GM18505 (cell line): ENCODE data around the gene HNRNPH1.

Source experiments
- ATAC-seq: cut with Tn5 transposase; IDR thresholded peaks from one replicate; pipeline ENCODE4 v1.9.1; 2021; ENCODE audit not compliant: unreplicated experiment
- POLR2A ChIP-seq: IDR thresholded peaks from 4 replicates; pipeline ENCODE4 v1.6.1; 2011; ENCODE audit warnings: borderline replicate concordance; ENCODE audit not compliant: insufficient read depth, insufficient read length; ENCODE audit errors: extremely low read depth

The HNRNPH1 gene

DNA sequence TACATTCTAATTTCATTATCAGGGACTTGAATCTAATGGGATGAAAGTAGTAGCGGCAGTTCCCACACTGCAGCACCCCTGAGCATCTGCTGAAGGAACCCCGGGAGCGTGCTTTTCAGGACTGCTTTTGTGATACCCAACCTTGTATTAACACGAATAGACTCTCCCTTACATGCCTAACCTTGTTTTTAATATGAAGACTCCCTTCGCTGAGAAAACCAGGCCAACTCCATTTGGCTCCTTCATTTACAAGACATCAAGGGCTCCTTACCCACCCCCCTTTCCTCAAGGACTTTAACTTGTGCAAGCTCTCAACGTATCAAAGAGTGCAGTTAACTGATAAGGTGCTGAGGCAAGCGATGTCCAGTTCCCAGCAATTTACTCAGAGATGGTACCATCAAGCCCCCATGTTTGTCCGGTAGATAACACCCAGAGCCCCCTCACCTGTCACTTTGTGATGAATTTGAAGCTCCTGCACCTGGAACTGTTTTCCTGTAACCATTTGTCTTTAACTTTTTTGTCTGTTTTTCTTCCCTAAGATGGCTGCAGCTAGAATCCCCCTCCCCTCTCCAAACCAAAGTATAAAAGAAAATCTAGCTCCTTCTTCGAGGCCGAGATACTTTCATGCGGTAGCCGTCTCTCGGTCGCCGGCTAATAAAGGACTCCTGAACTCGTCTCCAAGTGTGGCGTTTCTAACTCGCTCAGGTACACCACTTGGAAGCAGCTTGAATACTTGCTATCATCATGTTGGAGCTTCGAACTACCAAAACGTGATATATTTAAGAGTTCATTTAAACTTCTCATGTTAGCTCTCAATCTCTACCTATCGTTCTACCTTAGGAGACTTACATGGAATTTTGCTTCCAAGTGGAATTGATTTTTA is 10.7 kb downstream of the HNRNPH1 start:
- ATAC-seq: no peak

GRCh38 chr5:179610903-179611265 is 12.6 kb downstream of the HNRNPH1 start:
- TF ChIP-seq POLR2A: no peak
- ATAC-seq: no peak

More for the DNA sequence above, 10.7 kb downstream of the HNRNPH1 start:
- peak; percentile 14 for TF ChIP-seq POLR2A

DNA sequence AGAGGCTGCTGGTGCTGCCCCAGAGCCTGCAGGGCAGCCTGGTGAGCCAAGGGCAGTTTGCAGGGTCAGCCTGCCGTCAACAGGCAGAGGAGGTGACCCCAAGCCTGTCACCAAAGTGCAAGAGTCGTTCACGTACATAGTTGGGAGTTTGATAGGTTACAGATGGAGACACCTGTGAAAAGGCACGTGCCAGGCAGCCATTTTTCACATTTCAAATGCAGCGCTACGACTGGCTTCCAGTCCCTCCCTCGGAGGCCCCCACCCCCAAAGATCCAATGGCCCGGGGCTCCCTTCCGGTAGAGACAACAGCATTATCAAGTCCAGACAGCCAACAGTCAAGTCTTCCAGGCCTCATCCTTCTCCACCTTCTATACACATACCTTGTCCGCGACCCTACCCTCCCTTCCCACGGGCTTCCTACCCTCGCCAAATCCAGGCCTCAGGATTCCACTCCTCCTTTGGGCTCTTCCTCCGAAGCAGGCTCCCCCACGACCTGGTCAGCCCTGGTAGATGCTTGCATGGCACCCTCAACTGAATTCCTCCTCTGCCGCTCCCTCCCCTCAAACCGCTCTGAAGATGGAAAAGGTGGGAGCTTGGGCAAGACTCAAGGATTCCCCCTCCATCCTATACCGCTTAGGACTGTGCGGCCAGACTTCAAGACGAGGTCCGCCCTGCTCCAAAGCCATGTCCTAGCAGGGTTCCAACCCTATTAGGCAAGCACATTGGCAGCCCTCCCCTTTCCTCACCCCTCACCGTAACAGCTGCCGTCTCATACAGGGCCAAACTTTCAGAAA is 13.2 kb downstream of the HNRNPH1 start:
- TF ChIP-seq POLR2A: peak; percentile 41
- ATAC-seq: no peak

DNA sequence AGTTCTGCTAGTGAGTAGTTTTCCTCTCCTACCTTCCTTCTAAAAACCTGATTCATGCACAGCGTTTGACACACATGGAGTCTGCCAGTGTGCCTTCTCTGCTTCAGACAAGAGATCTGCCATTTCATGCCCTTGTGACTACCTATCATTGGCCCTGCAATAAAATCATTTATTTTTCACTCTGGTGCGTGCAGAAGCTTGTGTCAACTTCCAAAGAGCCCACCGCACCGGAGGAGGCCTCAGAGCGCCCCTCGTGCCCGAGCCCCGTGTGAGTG is 13.7 kb downstream of the HNRNPH1 start:
- no peak for ATAC-seq

DNA sequence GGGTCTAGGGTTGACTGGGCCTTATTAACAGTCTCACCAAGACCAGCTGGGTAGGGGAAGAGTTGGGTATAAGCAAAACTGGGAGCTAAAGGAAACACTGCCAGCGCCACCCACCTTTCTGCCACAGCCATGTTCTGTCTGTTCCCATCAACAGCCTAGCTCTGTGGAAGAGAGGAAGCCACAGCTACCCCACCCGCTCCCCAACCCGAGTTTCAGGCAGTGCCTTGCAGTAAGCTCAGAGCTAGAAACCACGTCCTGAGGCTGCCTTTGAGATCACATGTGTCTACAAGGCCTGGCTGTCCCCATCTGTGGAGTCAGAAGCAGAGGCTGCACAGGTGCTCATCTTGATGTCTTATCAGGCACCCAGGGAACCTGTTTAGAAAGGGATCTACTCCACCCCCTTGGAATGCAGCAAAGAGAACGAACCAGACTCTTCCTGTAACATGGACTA is 15.3 kb downstream of the HNRNPH1 start:
- no peak for TF ChIP-seq POLR2A
- ATAC-seq: no peak

More for the DNA sequence above, 13.7 kb downstream of the HNRNPH1 start:
- no peak for TF ChIP-seq POLR2A

DNA sequence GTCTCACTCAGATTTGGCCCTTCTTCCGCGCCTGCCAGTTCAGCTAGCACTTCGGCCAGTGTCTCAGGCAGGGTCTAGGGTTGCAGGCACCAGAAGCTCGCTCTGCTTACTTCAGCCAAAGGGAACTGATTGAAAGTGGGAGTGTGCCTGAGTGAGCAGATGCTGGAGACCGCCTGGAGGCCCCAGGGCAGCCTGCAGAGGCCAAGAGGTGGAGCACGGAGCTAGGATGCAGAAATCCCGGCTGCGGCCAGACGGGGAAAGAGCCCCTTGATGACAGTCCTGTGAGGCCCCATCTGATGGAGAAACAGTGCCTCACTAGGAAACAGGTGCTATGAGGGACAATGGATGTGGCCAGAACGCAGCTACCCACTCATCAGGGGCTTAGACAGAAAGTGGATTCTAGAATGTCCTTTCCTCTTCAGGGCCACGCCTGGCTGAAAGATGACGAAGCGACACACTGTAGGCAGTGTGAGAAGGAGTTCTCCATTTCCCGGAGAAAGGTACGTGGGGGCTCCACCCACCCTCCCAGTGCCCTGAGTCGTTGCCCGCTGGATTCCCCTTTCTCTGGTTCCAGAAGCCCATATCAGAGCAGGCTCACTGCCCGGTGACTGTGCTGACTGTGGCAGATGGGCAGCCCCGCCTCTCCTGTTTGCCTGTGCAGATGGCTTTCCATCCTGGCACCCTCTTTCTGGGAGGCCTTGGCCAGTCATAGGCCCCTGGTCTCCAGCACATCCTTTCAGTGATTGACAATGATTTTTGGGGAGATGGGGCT is 16.1 kb downstream of the HNRNPH1 start:
- TF ChIP-seq POLR2A: no peak
- ATAC-seq: no peak

- no peak for ATAC-seq
- TF ChIP-seq POLR2A: no peak
These were observed 16.6 kb downstream of the HNRNPH1 start for GRCh38 chr5:179606910-179607159.

DNA sequence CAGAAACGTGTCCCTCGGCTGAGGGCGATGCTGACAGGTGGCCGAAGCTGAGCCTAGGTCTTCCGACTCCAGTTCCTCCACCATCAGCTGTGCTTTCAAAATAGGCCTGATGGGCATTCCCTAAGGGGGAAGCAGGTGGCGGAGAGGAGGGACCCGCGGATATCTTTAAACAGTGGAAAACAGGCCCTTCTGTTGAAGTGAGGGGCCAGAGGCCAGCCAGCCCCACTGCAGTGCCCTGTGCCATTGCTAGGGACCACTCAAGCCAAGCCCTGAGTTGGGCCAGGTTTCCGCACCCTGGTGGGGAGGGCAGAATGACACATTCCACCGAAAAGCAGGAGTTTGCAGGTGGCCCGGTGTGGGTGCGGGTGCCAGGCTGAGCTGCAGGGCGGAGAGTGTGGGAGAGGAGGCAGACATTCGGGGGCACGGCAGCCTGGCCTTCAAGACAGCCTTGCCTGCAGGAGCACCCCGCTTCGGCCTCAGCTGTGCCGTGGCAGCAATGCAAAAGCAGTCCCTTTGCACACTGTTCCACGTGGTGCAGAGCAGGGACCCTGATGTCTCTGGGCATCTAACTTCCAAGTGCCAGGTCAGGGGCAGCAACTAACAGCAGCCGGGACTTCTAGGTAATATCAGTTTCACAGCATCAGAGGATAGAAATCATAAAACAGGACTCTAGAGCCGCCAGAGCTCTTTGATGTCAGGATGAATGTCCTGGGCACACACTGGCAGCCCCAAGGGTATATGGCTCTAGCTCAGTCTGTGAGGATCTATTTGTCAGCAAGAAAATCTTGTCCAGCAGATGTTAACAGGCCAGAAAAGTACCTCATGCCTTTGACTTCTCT is 17.2 kb downstream of the HNRNPH1 start:
- ATAC-seq: no peak
- TF ChIP-seq POLR2A: no peak

- ATAC-seq: no peak
These were observed 18.2 kb downstream of the HNRNPH1 start for GRCh38 chr5:179605026-179605833.

GRCh38 chr5:179603308-179603707 is 20.2 kb downstream of the HNRNPH1 start:
- no peak for ATAC-seq
- TF ChIP-seq POLR2A: no peak

More at GRCh38 chr5:179605026-179605833, 18.2 kb downstream of the HNRNPH1 start:
- no peak for TF ChIP-seq POLR2A

GRCh38 chr5:179601871-179602625 is 21.4 kb downstream of the HNRNPH1 start:
- ATAC-seq: no peak
- TF ChIP-seq POLR2A: no peak
